Heart left ventricle (tissue), 13 donors: ENCODE data around the gene ELOVL2.

ENCODE experiments used
- CTCF ChIP-seq, 12 donors: fragments of 200-600 bp; sonication (generic) in 4 of 12; IDR thresholded peaks; one replicate each; pipeline versions ENCODE4 v1.5.0 to v1.8.0; 2018 to 2022; ENCODE audit warnings: antibody characterized with exemption in 12 of 12, mild to moderate bottlenecking in 5 of 12
- POLR2A ChIP-seq, 2 donors: fragments of 450-650 bp; IDR thresholded peaks; one replicate each; pipeline ENCODE4 v1.6.1; 2017; ENCODE audit warnings: antibody characterized with exemption in 2 of 2, mild to moderate bottlenecking in 2 of 2, moderate library complexity in 2 of 2
- donor health status: ischemic (EF 13 %, LVEDD 7.1; RV severe dilation, severe dysfunction).
- donor health status: DM: no; HTN: yes; CAD: no.
- donor health status: DM: no; HTN: no; CAD: no.
- donor health status: ischemic (EF 25% LVEDD 6.9; RV normal size, moderate dysfunction).
- donor health status: ischemic (EF 25% LVEDD 5.7; RV mildly dilated, moderate dysfunction).
- donor health status: ischemic (EF 35%, LVEDD 5.7; RV mildly dilated, moderate dysfunction).
- donor health status: nonischemic (EF 11% LVEDD 7.7; RV severe dilation, severe dysfunction).
- donor health status: DM: yes; HTN: yes; CAD: no.
- donor health status: PGD.
- donor health status: ischemic (EF 29% LVEDD 5.4; RV normal size, mild dysfunction).
- donor health status: nonischemic (EF 23%, LVEDD 6.1; RV moderate dilation, normal function).

GRCh38 chr6:11042750-11043377, 1.2 kb downstream of the ELOVL2 start:
- no peak for TF ChIP-seq CTCF (IDR thresholded peaks at IDR 0.05)
- no peak for TF ChIP-seq POLR2A (IDR thresholded peaks at IDR 0.05)
